ENCODE measurements around the gene FAM13B. TPM values are rescaled to one million over a fixed set of nuclear protein-coding genes. Genes with fewer than 3 reads are reported as not detected.
"Not testable (repeated sequence)": the region's sequence is repeated elsewhere in the genome, so short reads cannot be mapped to it uniquely, and the experiment has no call there.

FAM13B gene
- total RNA-seq (2014; rRNA removed; shearing (Covaris generic)) = 7.7 and 11.3 TPM in 2 replicates

GRCh38 chr5:138032572-138033385 lies at the start of gene FAM13B:
Gene FAM13B, minus strand, starts transcription at chr5:138033079. Its CDS starts 13,968 bp downstream, at chr5:138019111.
- DNase-seq (ENCODE audit: low spot score) = peak; percentile 72

GRCh38 chr5:138082033-138082432 lies 49.2 kb upstream of the FAM13B start:
- DNase-seq (ENCODE audit: low spot score) = no peak

- no peak for DNase-seq (ENCODE audit: low spot score)
Observed at GRCh38 chr5:138078006-138078643, 45.2 kb upstream of the FAM13B start.

GRCh38 chr5:138077064-138077696 lies 44.3 kb upstream of the FAM13B start:
- DNase-seq (ENCODE audit: low spot score) = peak; percentile 69

GRCh38 chr5:138070026-138070425 lies 37.1 kb upstream of the FAM13B start:
- DNase-seq (ENCODE audit: low spot score) = not testable (repeated sequence)

- peak; percentile 77 for DNase-seq (ENCODE audit: low spot score)
Observed at GRCh38 chr5:138068742-138069600, 36.1 kb upstream of the FAM13B start.

GRCh38 chr5:138067945-138068344 lies 35.1 kb upstream of the FAM13B start:
- DNase-seq (ENCODE audit: low spot score) = no peak

- DNase-seq (ENCODE audit: low spot score) = no peak
Observed at GRCh38 chr5:138065102-138065501, 32.2 kb upstream of the FAM13B start.

- DNase-seq (ENCODE audit: low spot score) = no peak
Observed at GRCh38 chr5:138064526-138064925, 31.6 kb upstream of the FAM13B start.

GRCh38 chr5:138054847-138055558 lies 22.1 kb upstream of the FAM13B start:
- DNase-seq (ENCODE audit: low spot score) = no peak

- DNase-seq (ENCODE audit: low spot score) = no peak
Observed at GRCh38 chr5:138054206-138054605, 21.3 kb upstream of the FAM13B start.

- DNase-seq (ENCODE audit: low spot score) = no peak
Observed at GRCh38 chr5:138053554-138053953, 20.7 kb upstream of the FAM13B start.

- DNase-seq (ENCODE audit: low spot score) = not testable (repeated sequence)
Observed at GRCh38 chr5:138052718-138053117, 19.8 kb upstream of the FAM13B start.

GRCh38 chr5:138051441-138052296 lies 18.8 kb upstream of the FAM13B start:
- no peak for DNase-seq (ENCODE audit: low spot score)

- DNase-seq (ENCODE audit: low spot score) = not testable (repeated sequence)
Observed at GRCh38 chr5:138045283-138045682, 12.4 kb upstream of the FAM13B start.

GRCh38 chr5:138038826-138039225 lies 5.9 kb upstream of the FAM13B start:
- no peak for DNase-seq (ENCODE audit: low spot score)

- DNase-seq (ENCODE audit: low spot score) = no peak
Observed at GRCh38 chr5:138037907-138038633, 5.2 kb upstream of the FAM13B start.

GRCh38 chr5:138037271-138037670 lies 4.4 kb upstream of the FAM13B start:
- no peak for DNase-seq (ENCODE audit: low spot score)
